ENCODE measurements around the gene IGSF21.

Gene IGSF21

DNA sequence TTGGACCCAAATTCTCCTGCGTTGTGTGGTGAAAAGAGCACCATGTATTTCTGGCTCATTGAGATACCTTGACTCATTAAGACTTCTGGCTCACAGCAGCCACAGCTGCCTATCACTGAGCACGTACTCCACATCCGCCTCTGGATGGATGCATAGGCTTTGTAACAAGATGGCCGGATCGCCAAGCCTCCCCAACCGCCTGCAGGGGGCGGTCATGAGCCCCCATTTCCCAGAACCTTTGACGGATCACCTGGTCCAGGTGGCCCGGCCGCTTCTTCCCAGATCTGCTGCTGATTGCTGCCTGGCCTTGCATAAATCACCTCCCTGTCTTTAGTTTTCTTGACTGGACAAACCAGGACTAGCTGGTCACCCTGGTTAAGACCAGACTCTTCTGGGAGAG, 216.6 kb downstream of the IGSF21 start:
- no peak for DNase-seq (ENCODE audit: low read depth)
- TF ChIP-seq, protein P1, sequence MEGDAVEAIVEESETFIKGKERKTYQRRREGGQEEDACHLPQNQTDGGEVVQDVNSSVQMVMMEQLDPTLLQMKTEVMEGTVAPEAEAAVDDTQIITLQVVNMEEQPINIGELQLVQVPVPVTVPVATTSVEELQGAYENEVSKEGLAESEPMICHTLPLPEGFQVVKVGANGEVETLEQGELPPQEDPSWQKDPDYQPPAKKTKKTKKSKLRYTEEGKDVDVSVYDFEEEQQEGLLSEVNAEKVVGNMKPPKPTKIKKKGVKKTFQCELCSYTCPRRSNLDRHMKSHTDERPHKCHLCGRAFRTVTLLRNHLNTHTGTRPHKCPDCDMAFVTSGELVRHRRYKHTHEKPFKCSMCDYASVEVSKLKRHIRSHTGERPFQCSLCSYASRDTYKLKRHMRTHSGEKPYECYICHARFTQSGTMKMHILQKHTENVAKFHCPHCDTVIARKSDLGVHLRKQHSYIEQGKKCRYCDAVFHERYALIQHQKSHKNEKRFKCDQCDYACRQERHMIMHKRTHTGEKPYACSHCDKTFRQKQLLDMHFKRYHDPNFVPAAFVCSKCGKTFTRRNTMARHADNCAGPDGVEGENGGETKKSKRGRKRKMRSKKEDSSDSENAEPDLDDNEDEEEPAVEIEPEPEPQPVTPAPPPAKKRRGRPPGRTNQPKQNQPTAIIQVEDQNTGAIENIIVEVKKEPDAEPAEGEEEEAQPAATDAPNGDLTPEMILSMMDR (IDR thresholded peaks at IDR 0.05; ENCODE audit: control insufficient read depth, insufficient read depth, low read depth, low read length, missing control alignments) = no peak
- no peak overlapping the region for H3K4me3 ChIP-seq (ENCODE audit: control insufficient read depth, low read depth, low read length)

DNA sequence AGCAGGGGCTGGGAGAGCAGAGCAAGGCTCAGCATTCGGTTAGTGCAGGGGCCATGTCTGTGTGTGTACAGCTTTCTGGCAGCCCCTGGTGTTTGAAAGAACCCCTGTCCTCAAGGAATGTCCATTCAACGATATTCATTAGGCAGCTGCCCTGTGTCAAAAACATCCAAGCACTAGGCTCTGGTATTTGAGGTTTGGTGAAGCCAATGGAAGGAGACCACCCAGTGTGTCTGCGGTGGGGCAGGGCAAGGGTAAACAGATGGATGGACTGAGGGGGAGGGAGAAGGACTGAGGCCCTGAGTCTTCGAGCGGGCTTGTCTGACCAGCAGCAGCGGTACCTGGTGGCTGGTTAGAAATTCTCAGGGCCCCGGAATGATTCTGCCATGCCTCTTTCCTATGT, 217.5 kb downstream of the IGSF21 start:
- DNase-seq (ENCODE audit: low read depth) = no peak
- H3K4me3 ChIP-seq (ENCODE audit: control insufficient read depth, low read depth, low read length) = no peak overlapping the region
- TF ChIP-seq, protein P1 (IDR thresholded peaks at IDR 0.05; ENCODE audit: control insufficient read depth, insufficient read depth, low read depth, low read length, missing control alignments) = no peak

GRCh38 chr1:18326211-18326897, 218.8 kb downstream of the IGSF21 start:
- DNase-seq (ENCODE audit: low read depth) = no peak
- no peak overlapping the region for H3K4me3 ChIP-seq (ENCODE audit: control insufficient read depth, low read depth, low read length)
- TF ChIP-seq, protein P1 (IDR thresholded peaks at IDR 0.05; ENCODE audit: control insufficient read depth, insufficient read depth, low read depth, low read length, missing control alignments) = no peak

DNA sequence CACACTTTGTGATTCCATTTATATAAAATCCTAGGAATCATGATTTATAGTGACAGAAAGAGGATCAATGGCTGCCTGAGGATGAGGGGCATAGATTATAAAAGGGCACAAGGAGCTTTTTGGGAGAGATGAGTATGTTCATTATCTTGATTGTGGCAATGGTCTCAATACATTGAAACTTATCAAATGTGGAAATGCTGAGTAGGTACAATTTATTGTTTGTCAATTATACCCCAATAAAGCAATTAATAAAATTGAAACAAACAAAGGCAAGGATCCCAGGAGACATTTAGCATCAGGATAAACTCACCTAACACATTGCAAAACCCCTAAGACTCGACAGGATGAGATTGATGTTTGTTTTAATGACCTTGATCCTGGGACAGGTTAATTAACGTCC, 220.1 kb downstream of the IGSF21 start:
- TF ChIP-seq, protein P1 (IDR thresholded peaks at IDR 0.05; ENCODE audit: control insufficient read depth, insufficient read depth, low read depth, low read length, missing control alignments) = no peak
- no peak for DNase-seq (ENCODE audit: low read depth)
- H3K4me3 ChIP-seq (ENCODE audit: control insufficient read depth, low read depth, low read length) = no peak overlapping the region

GRCh38 chr1:18328803-18329202, 221.2 kb downstream of the IGSF21 start:
- TF ChIP-seq, protein P1 (IDR thresholded peaks at IDR 0.05; ENCODE audit: control insufficient read depth, insufficient read depth, low read depth, low read length, missing control alignments) = no peak
- no peak overlapping the region for H3K4me3 ChIP-seq (ENCODE audit: control insufficient read depth, low read depth, low read length)
- no peak for DNase-seq (ENCODE audit: low read depth)

DNA sequence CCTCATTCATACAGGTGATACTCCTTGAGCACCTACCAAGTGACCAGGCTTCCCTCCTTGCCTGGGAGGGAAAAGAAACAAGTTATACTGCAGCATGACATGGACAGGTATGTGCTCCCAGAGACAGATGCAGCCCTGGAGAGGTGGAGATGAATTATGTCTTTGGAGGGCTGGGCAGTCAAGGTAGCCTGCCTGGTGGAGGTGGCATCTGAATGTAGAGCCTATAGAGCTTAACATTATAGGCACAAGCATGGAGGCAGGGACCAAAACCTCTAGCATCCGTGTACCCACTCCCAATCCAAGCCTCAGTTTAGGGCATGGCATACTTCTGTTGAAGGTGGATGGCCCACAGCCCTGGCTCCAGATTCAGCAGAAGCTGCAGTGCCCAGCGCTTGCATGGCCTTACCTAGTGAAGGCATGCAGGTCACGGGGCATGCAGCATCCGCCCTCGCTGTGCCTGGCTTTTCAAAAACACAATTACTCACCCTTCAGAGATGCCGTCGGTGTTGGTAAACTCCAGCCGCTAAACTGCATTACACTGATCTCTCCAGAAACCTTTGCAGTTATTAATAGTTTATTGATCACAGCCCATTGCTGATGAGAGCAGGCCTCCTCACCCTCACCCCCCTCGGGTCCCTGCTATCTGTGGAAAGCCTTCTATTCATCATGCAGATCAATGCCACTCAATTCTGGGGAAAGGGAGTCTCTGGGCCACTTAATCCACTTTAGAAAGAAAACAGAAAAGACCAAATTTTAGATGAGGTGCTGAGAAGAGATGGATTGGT, 222.1 kb downstream of the IGSF21 start:
- TF ChIP-seq, protein P1 (IDR thresholded peaks at IDR 0.05; ENCODE audit: control insufficient read depth, insufficient read depth, low read depth, low read length, missing control alignments) = no peak
- no peak for DNase-seq (ENCODE audit: low read depth)
- no peak overlapping the region for H3K4me3 ChIP-seq (ENCODE audit: control insufficient read depth, low read depth, low read length)

Measured in AG09309 (cell line).